Activated CD8-positive, alpha-beta T cell treated with anti-CD3 and anti-CD28 coated beads, Interleukin-2, amount 10 ng/mL, durations not matched to agents 7 days and 5 days (primary cell): Measurements from ENCODE around the gene DHRS7B. TPM values are rescaled to one million over a fixed set of nuclear protein-coding genes. Genes with fewer than 3 reads are reported as not detected.
"Not testable (repeated sequence)": the region's sequence is repeated elsewhere in the genome, so short reads cannot be mapped to it uniquely, and the experiment has no call there.

ENCODE experiments used
- ATAC-seq: fragments of 150-1000 bp; cut with Tn5 transposase; one replicate; pipeline ENCODE4 v1.10.0; 2021; ENCODE audit warnings: moderate library complexity
- CTCF ChIA-PET: fragments of 350-600 bp; sonication (Branson Sonifier 250); formaldehyde crosslinking; loops from one replicate; lab custom pipeline; 2021; ENCODE audit warnings: antibody characterized with exemption; lab: Charles Lee
- POLR2A ChIA-PET: fragments of 350-600 bp; sonication (Branson Sonifier 250); formaldehyde crosslinking; loops from one replicate; lab custom pipeline; 2021; ENCODE audit warnings: antibody characterized with exemption; lab: Charles Lee
- DNase-seq: peaks from one replicate; pipeline ENCODE4 v3.0.0-alpha.2; 2020
- H3K27ac Mint-ChIP-seq: one replicate; pipeline ENCODE4 v1.8.0; 2021; ENCODE audit warnings: mild to moderate bottlenecking, mixed read lengths
- H3K27me3 Mint-ChIP-seq: one replicate; pipeline ENCODE4 v1.8.0; 2021; ENCODE audit warnings: low read depth, mixed read lengths
- H3K36me3 Mint-ChIP-seq: one replicate; pipeline ENCODE4 v1.8.0; 2021; ENCODE audit warnings: low read depth, mixed read lengths
- H3K4me1 Mint-ChIP-seq: one replicate; pipeline ENCODE4 v1.8.0; 2021; ENCODE audit warnings: low read depth, mixed read lengths
- H3K4me3 Mint-ChIP-seq: one replicate; pipeline ENCODE4 v1.8.0; 2021; ENCODE audit warnings: mild to moderate bottlenecking, mixed read lengths
- H3K9me3 Mint-ChIP-seq: one replicate; pipeline ENCODE4 v1.8.0; 2022; ENCODE audit warnings: mixed read lengths; ENCODE audit not compliant: insufficient read depth
- total RNA-seq, 2 experiments: library from RNA; stranded (reverse); gene quantifications; one replicate each; pipeline ENCODE4 v1.2.3, GENCODE V29; 2021

DHRS7B gene
- total RNA-seq, 2 experiments from 2014 or later = 15.1 to 15.2 TPM

DNA sequence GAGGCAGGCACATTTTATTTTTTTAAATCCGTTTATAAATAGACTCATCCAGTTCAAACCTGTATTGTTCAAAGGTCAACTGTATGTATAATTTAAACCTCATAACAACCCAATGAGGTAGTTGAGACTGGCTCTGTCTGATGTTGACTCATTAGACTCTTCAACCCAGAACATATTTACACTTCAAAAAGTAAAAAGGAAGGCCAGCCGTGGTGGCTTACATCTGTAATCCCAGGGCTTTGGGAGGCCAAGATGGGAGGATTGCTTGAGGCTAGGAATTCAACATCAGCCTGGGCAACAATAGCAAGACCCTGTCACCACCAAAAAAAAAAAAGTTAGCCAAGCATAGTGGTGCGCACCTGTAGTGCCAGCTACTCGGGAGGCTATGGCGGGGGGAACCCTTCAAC, 32.5 kb upstream of the DHRS7B start:
- Mint-ChIP-seq H3K27ac (no peak overlapping the region), H3K9me3 (no peaks in the 10 kb centered on the region), H3K4me1 (peaks cover 22% of the 10 kb centered on the region), H3K4me3 (no peak overlapping the region), H3K36me3 (no peaks in the 10 kb centered on the region), H3K27me3 (no peaks in the 10 kb centered on the region)
- CTCF ChIA-PET = interaction anchor here (1.1 to 1.6 kb wide), 3 partner anchors 25 to 51 kb away, joined by 3 to 6 read pairs (median 4); no protein-coding TSS in a partner anchor
- ATAC-seq (no peak), DNase-seq (no peak)
- POLR2A ChIA-PET = interaction anchor here (0.7 kb wide), 1 partner anchor 51 kb away, joined by 3 read pairs; the partner anchor contains the start of gene USP22

DNA sequence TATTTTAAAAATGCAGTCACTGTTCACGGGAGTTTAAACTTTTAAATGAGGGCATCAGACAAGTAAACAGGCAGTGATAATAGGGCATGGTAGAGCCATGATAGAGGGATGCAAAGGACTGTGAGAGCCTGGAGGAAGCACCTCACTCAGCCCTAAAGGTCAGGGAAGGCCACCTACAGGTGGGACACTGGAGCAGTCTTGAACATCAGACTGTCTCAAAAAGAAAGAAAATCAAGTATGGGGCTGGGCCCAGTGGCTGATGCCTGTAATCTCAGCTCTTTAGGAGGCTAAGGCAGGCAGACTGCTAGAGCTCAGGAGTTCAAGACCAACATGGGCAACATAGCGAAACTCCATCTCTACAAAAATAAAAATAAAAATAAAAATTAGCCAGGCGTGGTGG, 31.0 kb upstream of the DHRS7B start:
- POLR2A ChIA-PET = no interaction called here

DNA sequence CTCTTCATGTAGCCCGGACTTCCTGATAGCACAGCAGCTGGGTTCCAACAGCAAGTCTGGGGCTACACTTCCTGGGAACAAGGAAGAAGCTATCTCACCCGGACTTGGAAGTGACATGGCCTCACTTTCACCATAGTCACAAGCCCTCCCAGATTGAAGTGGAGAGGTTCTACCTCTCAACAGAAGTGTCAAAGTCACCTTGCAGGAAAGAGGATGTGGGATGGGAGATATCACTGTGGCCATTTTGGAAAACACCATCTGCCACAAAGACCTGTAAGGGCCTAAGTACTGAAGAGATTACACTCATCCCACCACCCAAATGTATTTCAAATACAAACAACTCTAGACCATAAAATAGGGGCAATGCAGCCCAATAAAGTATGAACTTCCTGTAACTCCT, 29.9 kb upstream of the DHRS7B start:
- no peak for ATAC-seq
- no peaks in the 10 kb centered on the region for H3K36me3 Mint-ChIP-seq
- H3K27ac Mint-ChIP-seq = peak overlapping the region; percentile 9
- no peaks in the 10 kb centered on the region for H3K27me3 Mint-ChIP-seq
- H3K4me1 Mint-ChIP-seq = peaks cover 29% of the 10 kb centered on the region
- H3K4me3 Mint-ChIP-seq = no peak overlapping the region
- ChIA-PET CTCF (no interaction called here), POLR2A (no interaction called here)
- DNase-seq = no peak
- no peaks in the 10 kb centered on the region for H3K9me3 Mint-ChIP-seq

More for the DNA sequence above, 31.0 kb upstream of the DHRS7B start:
- no peaks in the 10 kb centered on the region for H3K27me3 Mint-ChIP-seq
- no peaks in the 10 kb centered on the region for H3K36me3 Mint-ChIP-seq
- no peaks in the 10 kb centered on the region for H3K9me3 Mint-ChIP-seq
- H3K27ac Mint-ChIP-seq = no peak overlapping the region
- H3K4me1 Mint-ChIP-seq = peaks cover 29% of the 10 kb centered on the region
- no peak overlapping the region for H3K4me3 Mint-ChIP-seq
- CTCF ChIA-PET = interaction anchor here (0.7 to 1.6 kb wide), 4 partner anchors 24 to 52 kb away, joined by 3 to 6 read pairs (median 4); no protein-coding TSS in a partner anchor
- DNase-seq (no peak), ATAC-seq (no peak)

DNA sequence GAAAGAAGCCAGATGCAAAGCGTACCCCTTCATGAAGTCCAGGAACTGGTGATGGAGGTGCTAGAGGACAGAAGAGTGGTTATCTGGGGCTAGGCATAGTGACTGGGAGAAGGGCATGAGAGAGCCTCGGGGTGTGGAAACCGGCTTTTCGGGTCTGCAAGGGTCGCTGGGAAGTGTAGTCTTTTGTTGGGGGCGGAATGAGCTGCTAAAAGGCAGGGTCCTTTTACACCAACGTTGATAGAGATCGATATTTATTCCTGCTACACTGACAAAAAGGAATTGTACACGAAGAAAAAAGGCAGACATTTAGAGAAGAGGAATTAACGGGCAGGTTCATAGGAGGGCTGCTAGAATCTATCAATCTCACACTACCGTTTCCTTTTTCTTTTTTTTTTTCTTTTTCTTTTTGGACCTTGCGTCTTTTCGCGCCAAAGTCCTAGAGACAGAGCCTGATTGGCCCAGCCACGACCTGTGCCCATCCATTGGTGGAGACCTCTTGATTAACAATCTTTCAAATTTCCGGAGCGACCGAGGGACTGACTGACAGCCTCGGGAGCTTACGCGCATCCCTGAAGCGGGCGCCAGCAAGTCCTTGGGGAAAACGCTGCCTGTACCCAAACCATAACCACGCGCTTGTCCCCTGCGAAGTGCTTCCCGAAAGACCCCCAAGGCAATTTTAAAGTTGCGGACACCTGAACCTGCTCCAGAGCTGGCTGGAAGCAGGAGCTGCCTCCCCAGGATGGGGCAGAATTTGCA, 27.7 kb upstream of the DHRS7B start:
- Mint-ChIP-seq H3K9me3 (no peaks in the 10 kb centered on the region), H3K4me3 (peak overlapping the region; percentile 95), H3K36me3 (no peaks in the 10 kb centered on the region), H3K4me1 (peaks cover 29% of the 10 kb centered on the region), H3K27me3 (no peaks in the 10 kb centered on the region), H3K27ac (peak overlapping the region; percentile 97)
- ATAC-seq (peak; percentile 100), DNase-seq (peak; percentile 91)
- CTCF ChIA-PET = interaction anchor here (0.7 to 3.0 kb wide), 29 partner anchors 8 to 185 kb away, joined by 3 to 50 read pairs (median 5); partner anchors contain the start of gene USP22
- POLR2A ChIA-PET = interaction anchor here (0.5 to 2.8 kb wide), 10 partner anchors 18 to 1714 kb away, joined by 3 to 39 read pairs (median 4); partner anchors contain the start of genes DHRS7B and USP22

DNA sequence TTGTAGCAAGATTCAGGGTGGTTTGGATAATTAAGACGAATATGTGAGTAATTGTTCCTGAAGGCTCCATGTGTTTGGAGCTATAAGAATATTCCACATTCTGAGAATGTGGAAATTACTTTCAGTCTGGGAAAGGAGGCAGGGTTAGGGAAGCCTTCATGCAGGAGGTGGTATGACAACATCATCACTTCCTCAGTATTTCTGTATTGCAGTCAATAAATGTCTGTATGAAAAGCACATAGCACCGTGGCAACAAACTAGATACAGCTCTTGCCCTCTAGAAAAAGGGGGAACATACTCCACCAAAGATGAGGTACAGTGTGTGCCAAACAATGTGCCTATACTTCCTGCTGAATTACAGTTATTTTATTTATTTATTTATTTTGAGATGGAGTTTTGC, 26.1 kb upstream of the DHRS7B start:
- H3K36me3 Mint-ChIP-seq = no peaks in the 10 kb centered on the region
- DNase-seq = no peak
- H3K4me3 Mint-ChIP-seq = no peak overlapping the region
- H3K9me3 Mint-ChIP-seq = no peaks in the 10 kb centered on the region
- H3K4me1 Mint-ChIP-seq = peaks cover 29% of the 10 kb centered on the region
- ATAC-seq = no peak
- ChIA-PET CTCF (interaction anchor here (0.7 to 3.0 kb wide), 7 partner anchors 9 to 77 kb away, joined by 3 to 28 read pairs (median 13); partner anchors contain the start of gene USP22), POLR2A (interaction anchor here (2.8 kb wide), 1 partner anchor 57 kb away, joined by 39 read pairs; the partner anchor contains the start of gene USP22)
- H3K27ac Mint-ChIP-seq = no peak overlapping the region
- no peaks in the 10 kb centered on the region for H3K27me3 Mint-ChIP-seq

DNA sequence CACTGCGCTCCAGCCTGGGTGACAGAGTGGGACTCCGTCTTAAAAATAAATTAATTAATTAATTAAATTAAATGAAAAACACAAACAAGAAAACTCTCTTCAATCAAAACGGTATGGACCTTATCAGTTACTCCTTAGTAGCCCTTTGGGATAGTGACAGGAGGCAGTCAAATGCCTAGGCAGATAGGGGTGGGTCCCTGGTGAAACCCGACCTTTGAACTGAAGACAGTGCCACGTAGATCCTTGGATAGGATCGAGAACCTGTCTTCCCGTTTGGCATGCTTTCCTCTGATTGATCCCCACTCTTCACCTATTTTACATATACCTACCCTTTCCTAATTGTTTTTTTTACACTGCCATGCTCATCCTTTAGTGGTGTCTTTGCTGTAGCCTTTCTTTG, 22.2 kb upstream of the DHRS7B start:
- H3K36me3 Mint-ChIP-seq = no peaks in the 10 kb centered on the region
- POLR2A ChIA-PET = no interaction called here
- no peaks in the 10 kb centered on the region for H3K9me3 Mint-ChIP-seq
- DNase-seq (no peak), ATAC-seq (no peak)
- CTCF ChIA-PET = interaction anchor here (1.0 to 2.0 kb wide), 3 partner anchors 14 to 61 kb away, joined by 3 to 7 read pairs (median 4); partner anchors contain the start of gene USP22
- H3K4me1 Mint-ChIP-seq = peaks cover 7% of the 10 kb centered on the region
- no peak overlapping the region for H3K27ac Mint-ChIP-seq
- H3K4me3 Mint-ChIP-seq = no peak overlapping the region
- H3K27me3 Mint-ChIP-seq = no peaks in the 10 kb centered on the region

DNA sequence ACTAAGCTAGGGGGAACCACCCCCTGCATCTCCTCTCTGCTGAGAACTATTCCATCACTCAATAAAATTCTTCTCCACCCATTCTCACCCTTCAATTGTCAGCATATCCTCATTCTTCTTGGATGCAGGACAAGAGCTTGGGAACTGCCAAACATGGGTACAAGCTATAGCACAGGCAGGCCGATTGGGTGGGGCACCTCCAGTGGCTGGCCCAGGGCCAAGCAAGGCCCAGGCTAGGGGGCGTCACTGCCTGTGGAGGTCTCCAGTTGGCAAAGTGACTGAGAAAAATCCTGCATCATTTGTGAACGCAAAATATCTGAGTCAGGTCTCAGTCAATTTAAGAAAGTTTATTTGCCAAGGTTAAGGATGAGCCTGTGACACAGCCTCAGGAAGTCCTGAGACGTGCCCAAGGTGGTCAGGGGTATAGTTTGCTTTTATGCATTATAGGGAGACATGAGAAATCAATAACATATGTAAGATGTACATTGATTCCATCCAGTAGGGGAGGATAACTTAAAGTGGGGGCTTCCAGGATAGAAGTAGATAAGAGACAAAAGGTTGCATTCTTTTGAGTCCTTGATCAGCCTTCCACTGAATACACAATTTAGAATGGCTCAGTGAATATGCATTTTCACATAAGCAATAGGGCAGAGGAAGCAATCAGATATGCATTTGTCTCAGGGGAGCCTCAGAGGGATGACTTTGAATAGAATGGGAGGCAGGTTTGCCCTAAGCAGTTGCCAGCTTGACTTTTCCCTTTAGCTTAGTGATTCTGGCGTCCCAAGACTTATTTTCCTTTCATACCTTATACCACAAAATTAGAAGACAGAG, 21.5 kb upstream of the DHRS7B start:
- ATAC-seq = no peak
- Mint-ChIP-seq H3K4me1 (peaks cover 3% of the 10 kb centered on the region), H3K4me3 (no peak overlapping the region), H3K9me3 (no peaks in the 10 kb centered on the region), H3K27ac (no peak overlapping the region), H3K36me3 (no peaks in the 10 kb centered on the region), H3K27me3 (no peaks in the 10 kb centered on the region)
- ChIA-PET CTCF (interaction anchor here (1.0 to 2.0 kb wide), 2 partner anchors 26 to 62 kb away, joined by 3 to 7 read pairs; partner anchors contain the start of gene USP22), POLR2A (no interaction called here)
- DNase-seq = no peak

DNA sequence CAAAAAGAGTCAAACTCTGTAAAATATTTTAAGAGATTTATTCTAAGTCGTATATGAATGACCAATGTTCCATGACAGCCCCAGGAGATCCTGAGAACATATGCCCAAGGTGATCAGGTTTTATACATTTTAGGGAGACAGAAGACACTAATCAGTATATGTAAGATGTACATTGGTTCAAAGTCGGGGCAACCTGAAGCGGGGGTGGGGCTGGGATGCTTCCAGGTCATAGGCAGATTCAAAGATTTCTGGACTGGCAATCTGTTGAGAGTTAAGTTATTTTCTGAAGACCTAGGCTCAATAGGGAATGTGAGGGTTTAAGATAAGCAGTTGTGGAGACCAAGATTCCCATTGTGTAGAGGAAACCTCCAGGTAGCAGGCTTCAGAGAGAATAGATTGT, 20.4 kb upstream of the DHRS7B start:
- no peaks in the 10 kb centered on the region for H3K4me1 Mint-ChIP-seq
- CTCF ChIA-PET = no interaction called here
- DNase-seq = no peak
- no peak for ATAC-seq
- no peaks in the 10 kb centered on the region for H3K36me3 Mint-ChIP-seq
- no peaks in the 10 kb centered on the region for H3K9me3 Mint-ChIP-seq
- no peak overlapping the region for H3K27ac Mint-ChIP-seq
- peaks cover 2% of the 10 kb centered on the region for H3K27me3 Mint-ChIP-seq
- POLR2A ChIA-PET = no interaction called here
- no peak overlapping the region for H3K4me3 Mint-ChIP-seq

DNA sequence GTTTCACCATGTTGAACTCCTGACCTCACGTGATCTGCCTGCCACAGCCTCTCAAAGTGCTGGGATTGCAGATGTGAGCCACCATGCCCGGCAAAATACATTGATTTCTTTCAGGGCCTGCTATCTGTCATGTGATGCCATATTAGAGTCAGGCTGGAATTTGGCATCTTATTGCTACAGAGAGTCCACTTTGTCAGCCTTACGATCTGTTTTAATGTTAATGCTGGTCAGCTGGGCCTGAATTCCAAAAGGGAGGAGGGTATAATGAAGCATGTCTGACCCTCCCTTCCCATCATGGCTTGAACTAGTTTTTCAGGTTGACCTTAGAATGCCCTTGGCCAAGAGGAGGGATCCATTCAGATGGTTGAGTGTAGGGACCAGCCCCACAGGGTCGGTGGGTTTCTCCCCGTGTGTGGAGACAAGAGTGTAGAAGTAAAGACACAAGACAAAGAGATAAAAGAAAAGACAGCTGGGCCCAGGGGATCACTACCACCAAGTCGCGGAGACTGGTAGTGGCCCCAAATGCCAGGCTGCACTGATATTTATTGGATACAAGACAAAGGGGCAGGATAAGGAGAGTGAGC, 19.6 kb upstream of the DHRS7B start:
- H3K9me3 Mint-ChIP-seq, POLR2A ChIA-PET, DNase-seq, H3K4me1 Mint-ChIP-seq, ATAC-seq, H3K36me3 Mint-ChIP-seq, H3K27ac Mint-ChIP-seq, H3K4me3 Mint-ChIP-seq, H3K27me3 Mint-ChIP-seq: not testable (repeated sequence)
- CTCF ChIA-PET = interaction anchor here (3.1 to 5.9 kb wide), 2 partner anchors 7 to 13 kb away, joined by 18 to 28 read pairs; no protein-coding TSS in a partner anchor

DNA sequence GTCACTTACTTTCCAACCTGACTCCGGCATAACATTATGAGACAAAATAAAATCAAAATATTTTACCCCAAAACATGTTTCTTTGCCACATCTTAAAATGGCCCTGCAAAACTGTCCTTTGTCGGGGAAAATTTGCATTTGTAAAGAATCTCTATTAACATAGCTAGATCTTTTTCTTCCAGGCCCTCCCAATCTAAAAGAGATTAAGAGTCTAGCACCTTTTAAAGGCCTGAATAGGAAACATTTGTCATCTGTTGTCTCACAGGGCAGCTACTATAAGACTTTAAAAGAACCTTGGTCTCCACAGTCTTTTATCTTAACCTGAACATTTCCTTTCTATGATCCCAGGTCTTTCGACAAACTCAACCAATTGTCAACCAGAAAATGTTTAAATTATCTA, 18.1 kb upstream of the DHRS7B start:
- Mint-ChIP-seq H3K27ac (no peak overlapping the region), H3K27me3 (peaks cover 2% of the 10 kb centered on the region), H3K4me1 (no peaks in the 10 kb centered on the region), H3K36me3 (no peaks in the 10 kb centered on the region), H3K4me3 (no peak overlapping the region), H3K9me3 (no peaks in the 10 kb centered on the region)
- ATAC-seq = no peak
- POLR2A ChIA-PET = interaction anchor here (0.6 to 1.0 kb wide), 2 partner anchors 32 to 65 kb away, joined by 3 to 4 read pairs; no protein-coding TSS in a partner anchor
- no peak for DNase-seq
- CTCF ChIA-PET = interaction anchor here (0.8 to 5.9 kb wide), 5 partner anchors 9 to 141 kb away, joined by 3 to 28 read pairs (median 5); no protein-coding TSS in a partner anchor

DNA sequence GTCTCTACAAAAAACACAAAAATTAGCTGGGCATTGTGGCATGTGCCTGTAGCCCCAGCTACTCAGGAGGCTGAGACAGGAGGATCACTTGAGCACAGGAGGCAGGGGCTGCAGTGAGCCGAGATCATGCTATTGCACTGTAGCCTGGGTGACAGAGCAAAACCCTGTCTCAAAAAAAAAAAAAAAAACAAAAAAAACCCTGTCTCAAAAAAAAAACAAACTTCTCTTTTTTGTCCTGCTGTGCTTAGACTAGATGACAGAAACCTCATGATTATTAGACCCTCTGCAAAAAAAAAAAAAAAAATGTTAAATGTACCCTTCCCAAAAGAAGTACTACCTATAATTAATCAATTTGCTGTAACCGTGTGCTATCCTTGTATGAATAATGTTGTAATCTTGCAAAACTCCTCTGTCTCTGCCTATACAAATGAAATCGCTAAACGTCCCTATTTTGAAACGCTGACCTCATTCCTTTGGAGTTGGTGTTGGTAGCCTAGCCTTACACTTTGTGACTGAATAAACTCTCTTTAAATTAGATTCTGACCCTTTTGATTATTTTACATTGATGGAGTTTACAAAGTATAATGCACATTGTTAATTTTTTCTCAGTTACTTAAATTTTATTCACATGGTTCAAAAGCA, 13.6 kb upstream of the DHRS7B start:
- ATAC-seq = no peak
- Mint-ChIP-seq H3K4me1 (no peaks in the 10 kb centered on the region), H3K9me3 (no peaks in the 10 kb centered on the region), H3K27ac (no peak overlapping the region), H3K27me3 (peaks cover 6% of the 10 kb centered on the region), H3K4me3 (no peak overlapping the region), H3K36me3 (no peaks in the 10 kb centered on the region)
- ChIA-PET CTCF (interaction anchor here (5.9 kb wide), 1 partner anchor 13 kb away, joined by 28 read pairs; no protein-coding TSS in a partner anchor), POLR2A (no interaction called here)
- no peak for DNase-seq
